HS-27A (cell line): ENCODE data around the gene LIFR.

Source experiments
- DNase-seq: peaks from one replicate; pipeline ENCODE4 v3.0.0-alpha.2; 2012; ENCODE audit warnings: low read depth, missing footprints

The LIFR gene

DNA sequence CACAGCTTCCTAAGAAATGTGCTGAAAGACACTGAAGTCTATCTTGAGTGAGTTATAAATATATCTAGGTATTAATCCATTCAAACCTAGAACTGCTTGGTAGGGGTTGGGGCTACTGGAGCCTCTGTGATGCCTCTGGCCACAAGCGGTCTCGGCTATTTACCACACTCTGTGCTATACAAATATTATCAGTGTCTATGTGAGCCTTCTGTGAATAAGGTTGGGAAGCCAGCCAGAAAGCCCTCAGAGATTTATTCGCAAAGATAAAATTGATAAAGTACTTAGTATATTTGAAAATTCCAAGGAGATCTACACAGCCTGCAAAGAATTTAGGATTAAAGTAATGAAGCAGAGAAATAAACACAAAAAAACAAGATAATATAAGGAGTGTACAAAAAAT is 41.4 kb downstream of the LIFR start:
- DNase-seq, result no peak

DNA sequence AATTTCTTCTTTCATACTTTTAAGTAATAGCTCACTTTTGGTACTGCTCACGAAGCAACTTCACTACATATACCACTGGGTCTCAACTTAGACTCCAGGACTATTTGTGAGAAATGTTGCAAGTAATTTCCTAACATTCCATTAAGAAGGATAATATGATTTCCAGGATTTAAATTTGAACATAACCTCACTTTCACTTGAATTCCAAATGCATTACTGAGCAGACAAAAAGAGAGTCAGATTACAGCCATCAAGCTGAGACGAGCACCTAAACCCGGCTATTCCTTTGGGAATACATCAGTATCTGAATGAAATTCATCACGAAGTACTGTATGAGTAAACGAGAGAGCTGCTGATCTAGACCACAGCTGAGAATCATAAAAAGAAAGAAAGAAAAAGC is 47.3 kb downstream of the LIFR start:
- peak; percentile 66 for DNase-seq

DNA sequence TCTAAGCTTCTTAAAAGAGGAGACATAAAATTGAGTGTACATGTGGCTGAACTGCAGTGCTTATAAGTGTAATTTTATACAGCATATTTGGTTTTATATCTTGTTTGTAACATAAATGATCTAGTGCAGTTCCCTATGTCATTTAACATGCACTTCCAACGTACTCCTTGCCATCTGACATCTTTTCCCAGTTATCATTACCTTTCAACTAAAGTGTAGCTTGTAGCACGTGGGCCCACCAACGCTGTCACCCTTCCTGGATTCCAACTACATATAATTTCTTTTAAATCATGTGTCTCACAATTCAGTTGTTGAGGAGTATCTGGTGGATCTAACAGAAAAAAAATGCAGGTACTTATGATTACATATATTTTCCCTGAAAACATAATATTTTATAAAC is 50.1 kb downstream of the LIFR start:
- DNase-seq, result no peak

DNA sequence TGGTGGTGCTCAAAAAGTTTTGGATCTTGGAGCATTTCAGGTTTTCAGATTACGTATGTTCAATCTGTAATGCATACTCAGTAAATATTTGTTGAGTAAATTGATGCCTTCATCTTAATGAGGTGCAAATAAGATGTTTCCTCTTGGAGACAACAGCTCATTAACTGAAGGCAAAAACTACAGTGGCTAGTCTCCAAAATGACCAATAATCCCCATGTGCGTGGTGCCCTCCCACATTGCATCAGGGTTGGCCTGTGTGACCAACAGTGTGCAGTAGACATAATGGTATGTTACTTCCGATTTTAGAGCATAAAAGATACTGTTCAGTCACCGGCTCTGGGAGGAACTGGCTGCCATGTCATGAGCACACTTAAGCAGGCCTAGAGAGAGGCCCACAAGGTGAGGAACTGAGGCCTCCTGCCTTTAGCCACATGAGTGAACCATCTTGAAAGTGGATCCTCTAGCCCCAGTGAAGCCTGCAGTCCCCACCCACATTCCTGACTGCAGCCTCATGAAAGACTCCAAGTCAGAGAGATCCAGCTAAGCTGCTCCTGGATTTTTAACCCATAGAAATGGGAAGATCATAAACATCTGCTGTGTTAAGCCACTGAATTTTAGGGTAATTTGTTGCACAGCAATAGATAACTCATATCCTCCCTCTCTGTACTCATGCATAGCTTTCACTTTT is 55.7 kb downstream of the LIFR start:
- peak; percentile 61 for DNase-seq

DNA sequence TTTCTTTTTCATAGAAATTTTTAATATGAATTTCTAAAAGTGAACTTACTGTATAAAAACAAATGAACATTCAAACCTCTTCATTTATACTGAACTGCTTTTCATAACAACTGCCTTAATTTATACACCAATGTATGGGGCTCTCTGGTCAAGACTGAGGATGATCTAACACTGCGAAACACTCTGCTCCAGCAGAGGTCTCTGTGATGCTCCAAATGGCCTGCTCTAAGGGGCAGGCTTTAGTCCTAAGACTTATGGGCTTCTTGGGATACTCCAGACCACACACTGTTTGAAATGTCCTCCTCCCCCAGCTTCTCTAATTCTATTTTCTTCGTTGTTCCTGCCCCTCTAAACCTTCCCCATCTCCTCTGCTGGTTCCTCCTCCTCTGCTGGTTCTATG is 58.5 kb downstream of the LIFR start:
- DNase-seq, result no peak

DNA sequence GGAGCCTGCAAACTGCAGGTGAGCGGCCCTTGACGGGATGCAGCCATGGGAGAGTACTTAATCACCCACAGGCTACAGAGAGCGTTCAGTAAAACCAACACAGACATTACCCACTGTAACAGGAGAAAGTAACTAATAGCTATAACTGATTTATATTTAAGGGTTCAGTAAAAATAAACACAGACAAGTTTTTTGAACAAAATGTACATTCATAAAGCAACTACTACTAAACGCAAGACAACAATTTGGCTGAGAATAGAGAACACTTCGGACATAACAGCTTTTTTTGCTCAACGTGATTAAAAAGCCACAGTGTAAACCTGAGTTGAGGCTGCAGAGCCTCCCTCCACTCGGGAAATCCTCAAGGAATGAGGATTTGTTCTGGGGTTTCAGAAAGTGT is 61.7 kb downstream of the LIFR start:
- DNase-seq, result no peak

DNA sequence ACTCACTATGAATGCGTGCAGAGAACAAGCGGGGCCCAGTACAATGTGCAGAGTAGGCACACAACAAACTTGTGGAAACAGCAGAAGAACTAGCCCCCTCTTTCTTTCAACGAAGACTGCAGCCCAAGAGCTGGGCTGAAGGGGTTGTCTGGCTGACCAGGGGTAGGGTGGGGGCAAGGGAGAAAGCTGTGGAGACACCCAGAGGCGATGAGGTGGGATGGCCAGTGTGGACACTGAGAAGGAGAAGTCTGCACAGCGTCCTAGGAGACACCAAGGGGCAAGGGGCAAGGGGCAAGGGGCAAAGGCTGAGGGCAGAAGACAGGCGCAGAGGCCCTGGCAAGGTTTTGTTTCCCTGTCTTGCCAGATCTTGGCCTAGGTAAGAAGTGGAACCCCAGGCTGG is 62.3 kb downstream of the LIFR start:
- no peak for DNase-seq

DNA sequence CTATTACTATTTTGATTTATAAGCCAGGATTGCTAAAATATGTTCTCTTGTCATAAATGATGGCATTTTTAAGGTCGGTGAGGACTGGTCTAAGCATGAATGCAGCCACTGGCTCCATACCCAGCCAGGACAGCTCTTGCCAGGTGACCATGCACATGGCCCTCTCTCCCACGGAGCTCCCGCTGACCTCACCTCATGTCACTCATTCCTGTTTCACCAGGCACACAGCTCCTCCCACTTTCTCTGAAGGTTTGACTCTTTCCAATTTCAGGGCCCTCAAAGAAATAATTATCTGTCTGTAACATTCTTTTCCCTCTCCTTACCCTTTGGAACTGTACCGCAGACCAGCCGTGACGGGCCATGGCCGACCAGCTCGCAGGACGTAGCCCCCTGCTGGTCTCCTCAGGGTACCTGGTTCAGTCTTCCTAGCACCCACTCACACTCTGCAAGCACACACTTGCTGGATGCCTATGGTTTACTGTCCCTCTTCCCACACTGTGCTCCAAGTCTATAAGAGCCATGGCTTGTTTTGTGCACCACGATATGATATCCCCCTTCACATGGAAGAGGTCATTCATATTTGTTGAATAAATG is 72.5 kb downstream of the LIFR start:
- DNase-seq, result no peak

DNA sequence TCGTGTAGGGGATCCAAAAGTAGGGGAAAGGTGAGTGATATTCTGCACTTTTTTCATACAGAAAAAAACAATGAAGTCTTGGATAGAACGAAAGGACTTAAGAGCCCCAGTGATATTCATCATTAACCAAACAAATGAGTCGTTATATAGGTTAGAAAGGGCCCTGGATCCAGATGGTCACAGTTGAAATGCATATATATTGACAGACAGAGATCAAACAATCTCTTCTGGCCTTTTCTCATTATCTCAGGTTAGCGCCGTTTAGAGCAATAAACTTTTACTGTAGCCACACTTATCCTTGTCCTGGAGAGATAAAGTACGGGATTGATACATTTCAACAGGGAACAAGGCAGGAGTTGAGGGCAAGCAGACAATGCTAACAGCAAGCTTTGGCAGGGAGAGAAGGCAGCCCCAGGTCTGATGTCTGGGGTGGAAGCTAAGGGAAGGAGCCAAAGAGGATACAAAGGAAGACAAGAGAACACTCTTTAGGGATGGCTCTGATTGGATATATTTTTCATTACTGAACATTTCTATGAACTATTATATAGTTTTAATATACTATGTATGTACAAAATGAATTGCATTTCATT is 77.0 kb downstream of the LIFR start:
- DNase-seq, result no peak

DNA sequence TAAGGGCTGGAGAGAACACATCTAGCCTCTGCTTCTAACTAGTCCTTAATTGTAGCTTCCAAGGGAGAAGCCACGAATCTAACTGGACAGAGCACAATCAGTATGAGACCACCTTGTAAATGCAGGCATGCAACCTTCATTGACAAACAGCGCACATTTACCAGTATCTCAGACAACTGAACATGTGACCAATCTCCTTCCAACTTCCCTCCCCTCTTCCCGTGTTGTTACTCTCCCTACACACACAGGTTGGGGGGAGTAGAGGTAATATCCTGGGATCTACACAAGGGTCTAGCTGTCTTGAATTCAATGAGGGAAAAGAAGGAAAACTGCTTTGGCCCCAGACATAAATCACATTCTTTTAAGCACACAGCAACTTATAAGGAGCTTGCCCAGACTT is 77.6 kb downstream of the LIFR start:
- no peak for DNase-seq

DNA sequence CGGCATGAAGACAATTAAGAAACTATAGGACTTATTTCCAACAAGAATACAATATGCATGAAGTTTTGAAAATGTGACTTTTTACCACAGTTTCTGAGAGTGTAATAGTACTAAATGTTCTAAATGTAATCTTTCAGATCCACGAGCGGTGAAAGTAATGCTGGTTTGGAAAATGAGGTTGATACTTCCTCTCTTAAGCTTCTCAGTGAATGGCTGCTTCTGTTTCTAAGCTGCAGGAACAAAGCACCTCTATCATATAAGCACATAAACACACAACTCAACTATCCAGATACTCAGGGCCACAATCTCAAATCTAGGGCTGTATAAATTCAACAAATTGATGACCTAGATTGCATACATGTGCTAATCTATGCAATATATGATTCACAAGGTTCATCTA is 78.3 kb downstream of the LIFR start:
- no peak for DNase-seq

DNA sequence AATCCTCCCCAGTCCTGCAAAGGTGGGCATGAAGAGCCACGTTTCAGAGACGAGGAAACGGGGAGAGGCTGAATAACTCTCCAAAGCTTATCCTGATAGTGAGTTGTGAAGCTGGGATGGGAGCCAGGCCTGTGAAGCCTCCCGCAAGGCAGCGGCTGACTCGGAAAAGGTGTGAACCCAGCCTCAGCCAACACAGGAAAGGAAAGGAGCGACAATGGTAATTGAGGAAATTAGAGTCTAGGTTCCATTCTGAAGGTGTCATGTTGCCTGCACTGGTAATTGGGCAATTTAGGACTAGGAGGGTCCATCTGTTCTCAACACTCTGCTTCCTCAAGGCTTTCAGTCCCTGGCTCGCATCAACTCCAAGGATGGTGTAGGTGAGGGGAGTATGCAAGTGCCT is 83.4 kb downstream of the LIFR start:
- DNase-seq, result no peak

DNA sequence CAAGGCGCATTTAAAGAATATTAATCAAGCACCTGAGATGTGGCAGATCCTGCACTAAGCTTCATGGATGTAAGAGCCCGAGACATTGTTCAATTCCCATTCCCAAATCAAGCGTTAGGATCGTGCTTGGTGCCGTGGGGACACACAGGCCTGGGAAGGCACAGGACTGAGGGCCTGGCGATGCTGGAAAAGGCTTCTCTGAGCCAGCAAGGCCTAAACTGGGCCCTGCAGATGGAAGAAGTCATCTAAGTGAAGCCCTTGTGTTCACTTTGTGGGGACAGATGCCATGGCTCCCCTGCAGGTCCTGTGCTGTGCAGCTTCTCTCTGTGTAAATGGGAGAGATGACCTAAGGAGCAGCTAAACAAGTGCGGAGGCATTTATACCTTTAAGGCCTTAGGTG is 83.9 kb downstream of the LIFR start:
- DNase-seq, result no peak

DNA sequence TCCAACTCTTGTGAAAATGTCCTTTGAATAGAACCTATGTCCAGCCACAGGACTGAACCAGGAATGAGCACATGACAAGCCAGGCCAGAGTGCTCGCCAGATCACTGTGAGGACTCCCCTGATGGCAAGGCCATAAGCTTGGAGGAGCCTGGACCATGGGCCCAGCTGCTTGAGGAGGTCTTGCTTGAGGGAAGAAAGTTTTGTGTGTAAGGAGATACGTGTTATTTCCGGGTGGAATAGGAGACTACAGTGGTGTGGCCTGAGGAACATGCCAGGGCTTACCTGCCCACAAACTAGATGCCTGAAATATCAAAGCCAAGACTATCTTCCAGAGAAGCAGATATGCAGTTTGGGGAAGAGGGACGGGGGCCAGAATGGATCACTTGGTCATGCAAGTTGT is 84.7 kb downstream of the LIFR start:
- DNase-seq, result no peak

DNA sequence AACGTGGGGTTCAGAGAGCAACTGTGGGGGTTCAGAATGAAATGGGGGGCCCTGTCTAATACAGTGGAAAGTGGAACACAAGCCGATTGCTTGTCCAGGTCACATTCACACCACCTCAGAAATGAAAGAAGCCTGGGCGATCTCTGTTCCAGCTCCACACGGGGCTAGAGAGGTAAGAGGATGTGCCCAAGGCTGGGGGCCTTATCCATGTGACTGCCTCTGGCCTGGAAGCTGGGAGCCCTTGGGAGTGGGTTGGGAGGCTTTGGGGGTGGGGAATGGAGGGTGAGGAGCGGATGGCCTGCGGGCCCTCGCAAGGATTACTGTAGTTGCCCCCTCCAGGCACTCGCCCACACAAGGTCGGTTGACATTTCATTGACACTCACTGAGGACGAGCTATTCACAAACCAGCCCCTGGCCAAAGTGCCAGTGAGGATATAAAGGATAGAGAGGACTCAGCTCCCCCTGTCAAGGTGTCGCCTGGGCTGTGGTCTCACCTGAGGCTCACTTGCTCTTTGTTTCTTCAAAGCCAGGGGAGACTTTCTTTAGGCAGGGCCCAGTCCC is 86.7 kb downstream of the LIFR start:
- DNase-seq, result no peak

DNA sequence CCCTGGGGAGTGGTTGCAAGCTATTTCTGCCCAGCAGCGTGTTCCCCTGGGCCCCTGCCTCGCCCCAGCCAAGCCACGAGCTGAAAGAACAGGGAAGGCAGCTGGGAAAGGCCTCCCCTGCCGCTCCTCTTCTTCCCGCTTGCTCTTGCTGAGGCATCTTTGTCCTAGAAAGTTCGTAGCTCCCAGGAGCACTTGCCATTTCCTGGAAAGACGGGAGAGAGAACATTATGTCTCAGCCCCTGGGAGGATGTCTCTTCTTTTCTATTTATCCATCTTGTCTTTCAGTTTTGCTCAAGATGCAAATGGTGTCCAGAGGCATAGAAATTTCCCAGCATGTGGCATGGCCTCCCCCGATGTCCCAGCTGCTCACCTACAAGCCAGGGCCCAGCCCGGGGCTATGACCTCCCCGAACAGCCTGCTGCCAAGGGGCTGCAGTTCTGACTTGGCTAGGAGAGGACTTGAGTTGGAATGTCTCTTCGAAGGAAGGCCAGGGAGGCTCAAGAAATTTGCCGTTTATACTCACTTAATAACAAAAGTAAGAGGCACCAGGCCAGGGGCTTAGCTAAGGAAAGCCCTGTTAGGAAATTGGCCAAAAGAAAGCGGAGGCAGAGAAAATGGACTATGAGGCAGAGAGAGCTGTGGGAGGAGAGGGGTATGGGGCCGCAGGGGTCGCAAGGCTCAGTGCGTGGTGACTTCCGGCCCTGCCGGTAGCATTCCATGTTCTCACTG is 87.3 kb downstream of the LIFR start:
- DNase-seq, result no peak

DNA sequence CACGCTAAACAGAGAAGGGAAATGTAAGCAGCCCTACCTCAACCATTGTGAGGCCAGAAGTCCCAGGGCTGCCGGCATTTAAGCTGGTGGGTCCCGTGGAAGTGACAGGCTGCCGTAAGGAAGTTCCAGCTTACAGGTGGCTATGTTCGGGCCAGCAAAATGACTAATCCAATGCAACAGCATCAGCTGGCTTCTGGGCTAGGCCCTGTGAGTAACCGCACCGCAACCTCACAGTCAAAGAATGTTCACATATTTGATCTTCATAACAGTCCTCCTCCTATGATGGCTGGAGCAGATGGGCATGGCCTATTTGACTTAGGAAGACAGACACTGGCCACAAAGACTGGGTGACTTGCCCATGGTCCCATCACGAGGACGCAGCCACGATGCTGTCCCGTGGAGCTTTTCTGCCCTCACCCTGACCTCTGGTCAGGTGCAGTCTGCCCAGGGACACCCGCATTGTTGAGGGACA is 88.2 kb downstream of the LIFR start:
- DNase-seq, result peak; percentile 92

DNA sequence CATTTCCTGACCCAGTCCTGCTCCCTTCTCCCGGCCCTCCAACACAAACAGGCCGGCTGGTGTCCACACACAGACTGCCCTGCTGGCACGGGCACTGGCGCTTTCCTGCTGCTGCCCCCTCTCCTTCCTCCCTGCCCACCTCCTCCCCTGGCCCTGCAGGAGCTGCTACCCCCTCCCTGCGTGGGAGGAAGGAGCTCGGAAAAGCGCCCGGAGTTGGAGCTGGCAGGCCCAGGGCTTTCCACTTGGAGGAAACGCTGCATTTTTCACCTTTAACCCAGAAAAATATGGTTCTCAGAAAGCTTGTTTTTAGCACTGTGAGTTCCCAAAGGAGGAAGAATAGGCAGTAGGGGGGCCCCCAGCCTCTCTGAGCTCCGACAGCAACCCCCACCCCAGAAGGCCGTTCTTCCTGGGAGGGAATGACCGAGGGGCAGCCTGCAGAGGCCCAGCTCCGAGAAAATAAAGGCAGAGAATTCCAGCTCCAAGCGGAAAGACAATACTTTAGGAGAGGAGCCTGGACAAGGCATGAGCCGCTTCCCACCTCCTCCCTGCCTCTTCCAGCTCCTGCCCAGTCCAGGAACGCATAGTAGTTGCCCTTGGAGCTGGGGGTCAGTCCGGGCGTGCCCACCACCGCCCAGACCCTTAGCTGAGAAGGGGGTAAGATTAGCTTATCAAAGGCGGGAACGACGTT is 88.9 kb downstream of the LIFR start:
- no peak for DNase-seq

DNA sequence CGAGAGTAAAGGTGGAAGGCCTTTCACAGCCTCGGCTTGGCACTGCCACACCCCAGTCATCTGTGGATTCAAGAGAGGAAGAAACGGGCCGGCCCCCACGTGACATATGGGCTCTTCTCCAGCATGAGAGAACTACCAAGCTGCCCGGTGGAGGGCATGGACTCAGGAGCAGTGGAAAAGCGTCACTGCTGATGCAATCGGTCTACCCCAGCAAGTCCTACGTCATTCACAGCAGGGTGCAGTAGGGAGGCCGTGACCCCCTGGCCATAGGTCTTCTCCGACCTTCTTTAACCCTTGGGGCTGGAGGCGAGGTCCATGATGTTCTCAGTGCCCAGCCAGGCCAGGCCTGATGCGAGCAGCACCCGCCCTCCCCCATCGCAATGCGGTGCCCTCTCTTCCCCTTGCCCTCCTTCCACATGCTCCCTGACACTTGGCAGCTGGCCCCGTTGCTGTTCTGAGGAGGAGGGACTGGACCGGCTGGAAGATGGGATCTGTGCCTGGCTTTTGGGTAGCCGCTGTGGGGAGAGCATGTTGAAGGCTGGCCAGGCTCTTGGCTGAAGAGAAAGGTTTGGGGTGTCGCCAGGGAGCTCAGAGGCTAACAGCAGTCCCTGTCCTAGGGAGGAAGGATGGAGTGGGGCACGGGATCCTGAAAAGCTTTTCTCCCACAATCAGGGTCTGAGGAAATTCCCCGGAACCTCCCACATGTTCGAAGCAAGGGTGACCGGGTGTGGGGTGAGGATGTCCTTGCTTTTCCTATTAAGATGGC is 89.8 kb downstream of the LIFR start:
- no peak for DNase-seq

DNA sequence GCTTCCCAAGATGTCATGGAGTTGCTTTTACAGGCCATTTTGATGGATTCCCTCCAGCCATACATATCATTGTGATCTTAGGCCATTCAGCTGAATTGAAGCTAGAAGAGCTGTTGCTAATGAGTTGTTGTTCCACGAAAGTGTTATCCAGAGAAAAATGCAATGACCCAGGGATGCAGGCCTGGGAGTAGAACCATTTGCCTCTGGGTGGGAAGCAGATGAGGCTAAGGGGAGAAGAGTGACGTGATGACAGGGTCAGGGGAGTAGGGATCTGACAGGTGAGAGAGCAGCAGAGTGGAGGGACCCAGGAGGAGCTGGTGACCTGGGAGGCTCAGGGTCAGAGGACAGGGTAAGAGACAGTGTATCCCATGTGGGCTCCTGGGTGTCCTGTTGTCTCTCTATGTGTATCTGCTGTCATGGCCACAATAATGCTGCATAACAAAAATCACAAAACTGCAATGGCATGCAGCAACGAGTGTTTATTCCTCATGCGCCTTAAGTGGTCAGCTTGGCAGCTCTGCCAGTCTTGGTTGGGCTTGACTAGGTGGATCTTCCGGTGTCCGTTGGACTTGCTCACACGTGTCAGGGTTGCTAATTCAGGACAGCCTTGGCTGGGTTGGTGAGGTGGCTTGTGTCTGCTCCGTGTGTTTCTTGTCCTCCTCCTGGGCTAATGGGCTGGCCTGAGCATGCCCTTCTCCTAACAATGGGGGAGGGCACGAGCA is 90.6 kb downstream of the LIFR start:
- DNase-seq, result no peak

DNA sequence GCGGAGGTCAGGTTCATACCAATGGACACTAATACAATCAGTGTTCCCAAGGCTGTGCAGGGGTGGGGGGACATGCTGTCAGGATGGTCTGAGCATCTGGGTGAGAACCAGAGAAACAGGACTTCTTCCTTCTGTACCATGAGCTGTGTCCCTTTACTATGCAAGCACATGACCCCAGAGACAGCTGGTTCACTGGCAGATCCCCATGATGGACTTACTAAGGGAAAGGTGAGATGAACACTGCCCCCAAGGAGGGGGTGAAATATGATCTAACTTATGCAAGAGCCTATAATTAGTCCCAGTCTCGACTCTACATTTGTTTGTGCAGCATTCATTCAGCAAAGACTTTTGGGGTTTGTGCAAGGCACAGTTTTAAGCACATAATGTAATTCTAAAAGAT is 91.4 kb downstream of the LIFR start:
- DNase-seq, result no peak
